K562 (cell line): ENCODE measurements around the gene TUBG2. TPM values are rescaled to one million over a fixed set of nuclear protein-coding genes. Genes with fewer than 3 reads are reported as not detected.
A peak's percentile ranks its signal among the peaks of the same experiment; 100 is the strongest.

Experiments used
- BACH1 ChIP-seq: fragments of 200-800 bp; sonication (Bioruptor generic); IDR thresholded peaks from 2 replicates; pipeline ENCODE4 v1.6.1; 2016; ENCODE audit warnings: missing genetic modification characterization, missing compliant biosample characterization
- CC2D1A ChIP-seq: fragments of 450-650 bp; IDR thresholded peaks from 2 replicates; pipeline ENCODE4 v1.6.1; 2017; ENCODE audit warnings: mild to moderate bottlenecking
- DIDO1 ChIP-seq: fragments of 450-650 bp; IDR thresholded peaks from 2 replicates; pipeline ENCODE4 v1.6.1; 2016; ENCODE audit warnings: low read depth, missing biosample characterization, missing genetic modification characterization
- FOSL1 ChIP-seq: fragments of 200-800 bp; sonication (Bioruptor generic); conservative IDR thresholded peaks from 2 replicates; pipeline ENCODE4 v1.6.1; 2016; ENCODE audit warnings: missing genetic modification characterization, missing compliant biosample characterization
- GTF2A2 ChIP-seq: IDR thresholded peaks from 2 replicates; pipeline ENCODE4 v1.6.1; 2016; ENCODE audit warnings: mild to moderate bottlenecking, missing genetic modification characterization, missing compliant biosample characterization
- HIVEP1 ChIP-seq: fragments of 250-450 bp; sonication (Bioruptor Pico); IDR thresholded peaks from 2 replicates; pipeline ENCODE4 v1.4.0; 2020; ENCODE audit warnings: mild to moderate bottlenecking
- HMG20B ChIP-seq: fragments of 250-450 bp; sonication (Bioruptor Pico); IDR thresholded peaks from 2 replicates; pipeline ENCODE4 v1.5.0; 2021; ENCODE audit warnings: mild to moderate bottlenecking
- ILK ChIP-seq: fragments of 450-650 bp; IDR thresholded peaks from 2 replicates; pipeline ENCODE4 v1.6.1; 2016; ENCODE audit warnings: missing genetic modification characterization, low read depth, mild to moderate bottlenecking, missing compliant biosample characterization, moderate library complexity, borderline replicate concordance
- KAT2B ChIP-seq: IDR thresholded peaks from one replicate; pipeline ENCODE4 v1.6.1; 2012; ENCODE audit warnings: low read depth, mild to moderate bottlenecking, control low read depth, inconsistent platforms, low read length, moderate library complexity
- KDM2B ChIP-seq: fragments of 250-450 bp; sonication (Bioruptor Pico); IDR thresholded peaks from 2 replicates; pipeline ENCODE4 v1.8.0; 2021; ENCODE audit warnings: mild to moderate bottlenecking, moderate library complexity
- KLF10 ChIP-seq: fragments of 250-450 bp; sonication (Bioruptor Pico); IDR thresholded peaks from 2 replicates; pipeline ENCODE4 v1.6.1; 2021; ENCODE audit warnings: matching md5 sums
- PCBP1 ChIP-seq: fragments of 200-400 bp; formaldehyde crosslinking; IDR thresholded peaks from 2 replicates; pipeline ENCODE4 v1.6.1; 2018; ENCODE audit warnings: mild to moderate bottlenecking, low read depth, low read length; ENCODE audit not compliant: poor library complexity, severe bottlenecking
- PYGO2 ChIP-seq: fragments of 450-650 bp; IDR thresholded peaks from 2 replicates; pipeline ENCODE4 v1.6.1; 2016; ENCODE audit warnings: mild to moderate bottlenecking, missing genetic modification characterization, moderate library complexity, missing compliant biosample characterization
- SAFB2 ChIP-seq: fragments of 200-400 bp; formaldehyde crosslinking; IDR thresholded peaks from 2 replicates; pipeline ENCODE4 v1.6.1; 2018; ENCODE audit warnings: borderline replicate concordance, low read length, low read depth, moderate library complexity; ENCODE audit not compliant: severe bottlenecking
- SETDB1 ChIP-seq: IDR thresholded peaks from one replicate; pipeline ENCODE4 v1.6.1; 2012; ENCODE audit warnings: low read length, control low read depth, inconsistent platforms
- SUPT5H ChIP-seq: fragments of 450-650 bp; IDR thresholded peaks from 2 replicates; pipeline ENCODE4 v1.6.1; 2016
- WHSC1 ChIP-seq: IDR thresholded peaks from one replicate; pipeline ENCODE4 v1.6.1; 2012; ENCODE audit warnings: low read length, control low read depth, inconsistent platforms
- ZBED1 ChIP-seq: IDR thresholded peaks from 2 replicates; pipeline ENCODE4 v1.6.1; 2014
- ZFX ChIP-seq: sonication (generic); formaldehyde crosslinking; IDR thresholded peaks from 2 replicates; pipeline ENCODE4 v1.8.0; 2022; ENCODE audit warnings: mild to moderate bottlenecking, missing genetic modification reagents, moderate library complexity
- ZKSCAN3 ChIP-seq: fragments of 250-450 bp; sonication (Bioruptor Pico); IDR thresholded peaks from 2 replicates; pipeline ENCODE4 v1.4.0; 2020
- ZNF232 ChIP-seq: sonication (generic); formaldehyde crosslinking; IDR thresholded peaks from 2 replicates; pipeline ENCODE4 v1.8.0; 2022; ENCODE audit warnings: mild to moderate bottlenecking, missing genetic modification reagents
- ZNF274 ChIP-seq: IDR thresholded peaks from 2 replicates; pipeline ENCODE4 v1.6.1; 2011; ENCODE audit warnings: low read depth, mild to moderate bottlenecking, low read length, moderate library complexity, borderline replicate concordance
- ZNF408 ChIP-seq: fragments of 250-450 bp; sonication (Bioruptor Pico); IDR thresholded peaks from 2 replicates; pipeline ENCODE4 v1.4.0; 2020; ENCODE audit warnings: low read depth, mild to moderate bottlenecking, moderate library complexity
- ZNF41 ChIP-seq: fragments of 250-450 bp; sonication (Bioruptor Pico); conservative IDR thresholded peaks from 2 replicates; pipeline ENCODE4 v1.4.0; 2020; ENCODE audit warnings: mild to moderate bottlenecking
- ZNF75A ChIP-seq: fragments of 450-650 bp; formaldehyde crosslinking; IDR thresholded peaks from 2 replicates; pipeline ENCODE4 v1.4.0; 2020; ENCODE audit warnings: mild to moderate bottlenecking
- polyA plus RNA-seq, 8 experiments: library from polyadenylated mRNA; depleted of rRNA in 4 of 8; stranded (reverse) in 5 of 8; unstranded in 3 of 8; fragments of >200 nt; fragmentation: Nextera tagmentation in 2 of 8; fragmentation: Illumina TruSeq in 1 of 8; extraction: Ambion mirVana in 2 of 8; extraction: Trizol in 1 of 8; gene quantifications; 2 replicates each; pipeline versions ENCODE4 v1.2.1 to v1.2.3, GENCODE V29; 2011 to 2014; ENCODE audit warnings: inconsistent platforms in 1 of 8, missing spikeins in 1 of 8
- total RNA-seq, 7 experiments: library from RNA; depleted of rRNA in 6 of 7; stranded (reverse); fragments of >200 nt in 6 of 7; fragmentation: Illumina TruSeq in 2 of 7; extraction: Trizol in 2 of 7; gene quantifications; 2 replicates each; pipeline versions ENCODE4 v1.2.1 to v1.2.3, GENCODE V29; 2011 to 2021; ENCODE audit warnings: low replicate concordance in 1 of 7
- TF ChIP-seq, protein P1 (sequence below): fragments of 250-450 bp; sonication (Bioruptor Pico); IDR thresholded peaks from 2 replicates; pipeline ENCODE4 v1.9.0; 2021; ENCODE audit warnings: mild to moderate bottlenecking
- TF ChIP-seq, protein P2 (sequence below): fragments of 450-650 bp; IDR thresholded peaks from 2 replicates; pipeline ENCODE4 v1.6.1; 2017; ENCODE audit warnings: antibody characterized with exemption
- TF ChIP-seq, protein P3 (sequence below): sonication (generic); formaldehyde crosslinking; IDR thresholded peaks from 2 replicates; pipeline ENCODE4 v1.8.0; 2022; ENCODE audit warnings: mild to moderate bottlenecking, missing genetic modification reagents

TUBG2 gene
- total and polyA plus RNA-seq, 9 of the 15 experiments (the other 6 are each of a cell fraction or from before 2014, with no cell fraction given): 0.09 to 0.80 (median 0.24) TPM; not detected in 2

DNA sequence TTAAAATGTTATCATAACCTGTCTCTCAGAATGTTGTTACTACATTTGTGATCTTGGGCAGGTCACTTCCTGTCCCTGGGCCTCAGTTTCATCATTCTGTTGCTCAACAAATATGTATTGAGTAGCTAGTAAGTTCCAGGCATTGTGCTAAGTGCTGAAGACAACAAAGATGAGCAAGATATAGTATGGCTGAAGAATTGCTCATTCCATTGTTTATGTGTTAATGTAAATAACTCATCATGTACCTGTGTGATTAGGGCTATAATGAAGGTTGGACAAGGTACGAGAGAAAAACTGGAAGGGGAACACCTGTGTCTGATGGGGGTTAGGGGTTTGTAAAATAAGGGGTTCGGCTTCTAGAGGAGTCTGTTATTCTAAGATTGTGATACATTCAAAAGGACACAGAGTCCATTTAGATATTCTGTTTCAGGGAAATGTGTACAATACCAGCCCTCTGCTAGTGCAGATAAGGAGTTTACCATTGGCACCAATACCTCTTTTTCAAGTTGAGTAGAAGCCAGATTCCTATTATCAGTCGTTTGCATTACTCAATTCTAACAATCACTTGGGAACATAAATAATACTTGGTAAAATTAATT lies 29.6 kb upstream of the TUBG2 start (continued):
- TF ChIP-seq DIDO1 (tag) (no peak), PCBP1 (no peak), GTF2A2 (no peak), PYGO2 (tag) (no peak), KDM2B (CRISPR knock-in tag) (no peak), ZBED1 (no peak), ZNF41 (no peak), KLF10 (CRISPR knock-in tag) (no peak), BACH1 (no peak), ZNF75A (no peak), HIVEP1 (CRISPR knock-in tag) (no peak), WHSC1 (no peak), ZNF408 (no peak), HMG20B (CRISPR knock-in tag) (no peak), ZKSCAN3 (CRISPR knock-in tag) (no peak), SUPT5H (no peak), SETDB1 (no peak), ZNF232 (CRISPR knock-in tag) (no peak), ILK (tag) (no peak), SAFB2 (no peak), FOSL1 (no peak; the same call in 1 of the 2 replicates), ZNF274 (no peak), ZFX (CRISPR knock-in tag) (no peak), KAT2B (no peak), CC2D1A (peak; percentile 60; the same call in 1 of the 2 replicates)
- TF ChIP-seq, protein P1, sequence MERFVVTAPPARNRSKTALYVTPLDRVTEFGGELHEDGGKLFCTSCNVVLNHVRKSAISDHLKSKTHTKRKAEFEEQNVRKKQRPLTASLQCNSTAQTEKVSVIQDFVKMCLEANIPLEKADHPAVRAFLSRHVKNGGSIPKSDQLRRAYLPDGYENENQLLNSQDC (CRISPR knock-in tag): no peak
- TF ChIP-seq, protein P2, sequence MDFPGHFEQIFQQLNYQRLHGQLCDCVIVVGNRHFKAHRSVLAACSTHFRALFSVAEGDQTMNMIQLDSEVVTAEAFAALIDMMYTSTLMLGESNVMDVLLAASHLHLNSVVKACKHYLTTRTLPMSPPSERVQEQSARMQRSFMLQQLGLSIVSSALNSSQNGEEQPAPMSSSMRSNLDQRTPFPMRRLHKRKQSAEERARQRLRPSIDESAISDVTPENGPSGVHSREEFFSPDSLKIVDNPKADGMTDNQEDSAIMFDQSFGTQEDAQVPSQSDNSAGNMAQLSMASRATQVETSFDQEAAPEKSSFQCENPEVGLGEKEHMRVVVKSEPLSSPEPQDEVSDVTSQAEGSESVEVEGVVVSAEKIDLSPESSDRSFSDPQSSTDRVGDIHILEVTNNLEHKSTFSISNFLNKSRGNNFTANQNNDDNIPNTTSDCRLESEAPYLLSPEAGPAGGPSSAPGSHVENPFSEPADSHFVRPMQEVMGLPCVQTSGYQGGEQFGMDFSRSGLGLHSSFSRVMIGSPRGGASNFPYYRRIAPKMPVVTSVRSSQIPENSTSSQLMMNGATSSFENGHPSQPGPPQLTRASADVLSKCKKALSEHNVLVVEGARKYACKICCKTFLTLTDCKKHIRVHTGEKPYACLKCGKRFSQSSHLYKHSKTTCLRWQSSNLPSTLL: no peak
- TF ChIP-seq, protein P3, sequence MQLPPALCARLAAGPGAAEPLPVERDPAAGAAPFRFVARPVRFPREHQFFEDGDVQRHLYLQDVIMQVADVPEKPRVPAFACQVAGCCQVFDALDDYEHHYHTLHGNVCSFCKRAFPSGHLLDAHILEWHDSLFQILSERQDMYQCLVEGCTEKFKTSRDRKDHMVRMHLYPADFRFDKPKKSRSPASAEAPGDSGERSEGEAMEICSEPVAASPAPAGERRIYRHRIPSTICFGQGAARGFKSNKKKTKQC (CRISPR knock-in tag): no peak
